ENCODE data around the gene PWWP2B. TPM values are rescaled to one million over a fixed set of nuclear protein-coding genes. Genes with fewer than 3 reads are reported as not detected.

Gene PWWP2B
- total and polyA plus RNA-seq, 2 of the 8 experiments (the other 6 are each of a cell fraction or from before 2014, with no cell fraction given) = 5.3 to 10.8 TPM

GRCh38 chr10:132410779-132411532 lies 14.0 kb downstream of the PWWP2B start (continued):
- TF ChIP-seq CTBP2 (IDR thresholded peaks at IDR 0.05; ENCODE audit: borderline replicate concordance, insufficient read depth, insufficient read length, low read length) (no peak), SRF (IDR thresholded peaks at IDR 0.05; ENCODE audit: low read depth, low read length) (no peak), SAP30 (IDR thresholded peaks at IDR 0.05; ENCODE audit: insufficient read depth, insufficient replicate concordance, low read length) (no peak), TBP (IDR thresholded peaks at IDR 0.05; ENCODE audit: low read depth, low read length) (no peak), ZNF274 (IDR thresholded peaks at IDR 0.05; ENCODE audit: borderline replicate concordance, extremely low read depth, low read length) (no peak), HDAC6 (IDR thresholded peaks at IDR 0.05; ENCODE audit: low read depth, low read length) (no peak), EGR1 (IDR thresholded peaks at IDR 0.05; ENCODE audit: borderline replicate concordance, low read depth, low read length) (no peak), CHD2 (IDR thresholded peaks at IDR 0.05; ENCODE audit: low read length) (no peak), TCF12 (IDR thresholded peaks at IDR 0.05; ENCODE audit: low read depth, low read length) (no peak), RBBP5 (IDR thresholded peaks at IDR 0.05; ENCODE audit: borderline replicate concordance, low read depth, low read length) (no peak)

Measured in H1 (cell line).